Upper lobe of left lung (tissue), 6 donors: Measurements from ENCODE around the gene CNTRL. TPM values are rescaled to one million over a fixed set of nuclear protein-coding genes. Genes with fewer than 3 reads are reported as not detected.

Experiments used
- ATAC-seq, 2 donors: fragments of 200-7000 bp; cut with Tn5 transposase; one replicate each; pipeline ENCODE4 v1.9.1; 2022; ENCODE audit warnings: mild to moderate bottlenecking in 2 of 2, moderate library complexity in 2 of 2; ENCODE audit not compliant: low FRiP score in 2 of 2
- DNase-seq, 2 donors: peaks; one replicate each; pipeline ENCODE4 v3.0.0-alpha.2; 2019 to 2020
- H3K27ac ChIP-seq, 4 donors: fragments of 200-600 bp; sonication (generic); one replicate each; pipeline ENCODE4 v1.5.1; 2016 to 2019
- H3K27me3 ChIP-seq, 4 donors: fragments of 200-600 bp; sonication (generic); one replicate each; pipeline ENCODE4 v1.5.1; 2017 to 2019
- H3K36me3 ChIP-seq, 4 donors: fragments of 200-600 bp; sonication (generic); one replicate each; pipeline ENCODE4 v1.5.1; 2016 to 2019
- H3K4me1 ChIP-seq, 4 donors: fragments of 200-600 bp; sonication (generic); one replicate each; pipeline ENCODE4 v1.5.1; 2018 to 2019
- H3K4me3 ChIP-seq, 4 donors: fragments of 200-600 bp; sonication (generic); one replicate each; pipeline ENCODE4 v1.5.1; 2017 to 2019; ENCODE audit warnings: mild to moderate bottlenecking in 2 of 4, moderate library complexity in 1 of 4
- H3K9me3 ChIP-seq, 4 donors: fragments of 200-600 bp; sonication (generic); one replicate each; pipeline ENCODE4 v1.5.1; 2018 to 2019
- EP300 ChIP-seq, 4 donors: sonication (generic); formaldehyde crosslinking; IDR thresholded peaks; one replicate each; pipeline ENCODE4 v1.5.1; 2017; ENCODE audit warnings: antibody characterized with exemption in 4 of 4, control low read depth in 2 of 4
- POLR2A ChIP-seq, 4 donors: fragments of 450-650 bp; IDR thresholded peaks; one replicate each; pipeline ENCODE4 v1.5.1; 2016 to 2017; ENCODE audit warnings: antibody characterized with exemption in 4 of 4, mild to moderate bottlenecking in 2 of 4
- POLR2AphosphoS5 ChIP-seq, 2 donors: sonication (generic); formaldehyde crosslinking; IDR thresholded peaks; one replicate each; pipeline ENCODE4 v1.5.1; 2017; ENCODE audit warnings: antibody characterized with exemption in 2 of 2
- WGBS, 2 donors: methylation state at CpG; one replicate each; pipeline ENCODE4 v1.1.5; 2017 to 2018; 5-methylcytosine and 5-hydroxymethylcytosine counted together
- total RNA-seq, 6 donors: library from RNA; depleted of rRNA in 4 of 6; stranded (reverse); fragments of >200 nt in 4 of 6; gene quantifications; one replicate each; pipeline versions ENCODE4 v1.1.0 to v1.2.1, GENCODE V29; 2016 to 2021
- TF ChIP-seq, protein P1 (sequence below), 6 experiments: fragments of 450-650 bp in 4 of 6; fragments of 200-600 bp in 2 of 6; sonication (generic) in 2 of 6; IDR thresholded peaks; one replicate each; pipeline ENCODE4 v1.5.1; 2016 to 2019; ENCODE audit warnings: antibody characterized with exemption in 6 of 6
- donor health status: DM: no; HTN: no; CAD: no; lungs with moderate emphysema.
- donor health status: DM: no; HTN: yes; CAD: no; lungs with severe emphysema.

Gene CNTRL
- total RNA-seq, 6 donors from 2014 or later, result 16.1 to 52.4 (median 20.4) TPM

GRCh38 chr9:121185774-121186403 is 111.1 kb downstream of the CNTRL start:
- DNase-seq (no peak), ATAC-seq (no peak)
- no peaks in the 10 kb centered on the region for H3K9me3 ChIP-seq
- peaks cover 50 to 85% (median 59%) of the 10 kb centered on the region in 4 donors for H3K4me1 ChIP-seq
- WGBS, 2 donors, result 79 to 83% methylated on average over 4 of the region's 4 CpGs
- no peak for TF ChIP-seq POLR2A (IDR thresholded peaks at IDR 0.05)
- no peak for TF ChIP-seq EP300 (IDR thresholded peaks at IDR 0.05)
- no peak for TF ChIP-seq POLR2AphosphoS5 (IDR thresholded peaks at IDR 0.05)
- TF ChIP-seq, protein P1, sequence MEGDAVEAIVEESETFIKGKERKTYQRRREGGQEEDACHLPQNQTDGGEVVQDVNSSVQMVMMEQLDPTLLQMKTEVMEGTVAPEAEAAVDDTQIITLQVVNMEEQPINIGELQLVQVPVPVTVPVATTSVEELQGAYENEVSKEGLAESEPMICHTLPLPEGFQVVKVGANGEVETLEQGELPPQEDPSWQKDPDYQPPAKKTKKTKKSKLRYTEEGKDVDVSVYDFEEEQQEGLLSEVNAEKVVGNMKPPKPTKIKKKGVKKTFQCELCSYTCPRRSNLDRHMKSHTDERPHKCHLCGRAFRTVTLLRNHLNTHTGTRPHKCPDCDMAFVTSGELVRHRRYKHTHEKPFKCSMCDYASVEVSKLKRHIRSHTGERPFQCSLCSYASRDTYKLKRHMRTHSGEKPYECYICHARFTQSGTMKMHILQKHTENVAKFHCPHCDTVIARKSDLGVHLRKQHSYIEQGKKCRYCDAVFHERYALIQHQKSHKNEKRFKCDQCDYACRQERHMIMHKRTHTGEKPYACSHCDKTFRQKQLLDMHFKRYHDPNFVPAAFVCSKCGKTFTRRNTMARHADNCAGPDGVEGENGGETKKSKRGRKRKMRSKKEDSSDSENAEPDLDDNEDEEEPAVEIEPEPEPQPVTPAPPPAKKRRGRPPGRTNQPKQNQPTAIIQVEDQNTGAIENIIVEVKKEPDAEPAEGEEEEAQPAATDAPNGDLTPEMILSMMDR (IDR thresholded peaks at IDR 0.05), result no peak
- H3K27ac ChIP-seq, result no peak overlapping the region
- H3K27me3 ChIP-seq, result no peaks in the 10 kb centered on the region
- H3K4me3 ChIP-seq, result no peak overlapping the region
- H3K36me3 ChIP-seq, result peaks cover 0 to 37% (median 7%) of the 10 kb centered on the region in 4 donors

DNA sequence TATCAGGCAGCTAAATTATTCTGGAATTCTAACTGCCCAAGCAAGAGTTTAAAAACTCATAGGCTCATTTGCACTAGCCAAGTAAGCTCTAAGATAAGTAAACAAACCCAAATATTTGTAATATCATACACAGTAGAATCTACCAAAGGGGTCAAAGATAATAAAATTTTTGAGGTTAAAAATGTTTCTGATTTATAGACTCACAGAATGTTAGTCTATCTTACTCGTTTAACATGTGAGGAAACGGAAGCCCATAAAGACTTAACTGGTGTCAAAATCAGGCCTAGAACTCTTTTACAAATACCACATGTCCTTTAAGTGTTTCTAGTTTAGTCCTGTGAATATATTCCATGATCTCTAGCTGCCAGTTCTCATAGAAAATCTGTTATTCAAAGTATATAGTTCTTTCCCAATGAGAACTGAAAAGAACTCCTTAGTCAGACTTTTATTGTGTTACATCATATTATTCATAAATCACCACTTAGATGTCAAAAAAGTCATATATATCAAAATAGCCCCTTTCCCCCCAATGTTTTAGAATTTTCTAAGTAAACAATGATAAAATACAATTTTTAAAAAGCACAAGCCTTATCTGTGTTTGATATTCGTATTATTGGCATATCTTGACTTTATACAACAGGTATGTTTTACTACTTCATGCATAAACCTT is 113.0 kb downstream of the CNTRL start:
- no peak for ATAC-seq
- 64 to 70% methylated on average over 3 of the region's 3 CpGs for WGBS, 2 donors
- no peak overlapping the region for H3K4me3 ChIP-seq

GRCh38 chr9:121189006-121189405 is 114.3 kb downstream of the CNTRL start:
- no peak for TF ChIP-seq POLR2A (IDR thresholded peaks at IDR 0.05)
- TF ChIP-seq POLR2AphosphoS5 (IDR thresholded peaks at IDR 0.05), result no peak
- no peak for TF ChIP-seq EP300 (IDR thresholded peaks at IDR 0.05)
- H3K4me1 ChIP-seq, result peaks cover 58 to 89% (median 68%) of the 10 kb centered on the region in 4 donors
- 86 to 87% methylated on average over 1 of the region's 1 CpG for WGBS, 2 donors

More for the DNA sequence above, 113.0 kb downstream of the CNTRL start:
- H3K4me1 ChIP-seq, result peaks cover 59 to 89% (median 67%) of the 10 kb centered on the region in 4 donors
- peaks cover 0 to 22% (median 3%) of the 10 kb centered on the region in 4 donors for H3K36me3 ChIP-seq
- no peaks in the 10 kb centered on the region for H3K27me3 ChIP-seq
- H3K9me3 ChIP-seq, result no peaks in the 10 kb centered on the region
- no peak overlapping the region for H3K27ac ChIP-seq
- TF ChIP-seq POLR2AphosphoS5 (IDR thresholded peaks at IDR 0.05) (no peak), EP300 (IDR thresholded peaks at IDR 0.05) (no peak)
- TF ChIP-seq, protein P1 (IDR thresholded peaks at IDR 0.05), result no peak
- no peak for DNase-seq

DNA sequence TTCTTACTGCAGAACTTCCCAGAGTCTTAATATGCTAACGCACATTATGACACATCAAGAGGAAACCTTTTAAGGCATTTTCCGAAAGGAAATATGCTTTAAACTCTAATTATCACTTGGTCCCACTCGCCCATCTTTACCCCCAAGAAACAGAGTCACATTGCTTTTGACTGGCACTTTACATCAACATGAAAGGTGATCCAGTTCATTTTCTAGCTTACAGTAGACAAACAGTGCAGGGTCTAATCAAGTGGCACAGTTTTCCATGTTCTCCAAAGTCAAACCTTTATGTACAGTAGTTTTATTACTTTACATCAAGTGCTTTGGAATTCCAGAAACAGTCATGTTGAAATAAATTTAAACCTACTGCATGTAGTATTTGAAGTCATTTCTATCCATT is 114.9 kb downstream of the CNTRL start:
- no peak overlapping the region for H3K4me3 ChIP-seq
- peaks cover 60 to 89% (median 69%) of the 10 kb centered on the region in 4 donors for H3K4me1 ChIP-seq
- ATAC-seq, result no peak
- DNase-seq, result no peak
- H3K27ac ChIP-seq, result no peak overlapping the region
- TF ChIP-seq EP300 (IDR thresholded peaks at IDR 0.05), result no peak
- TF ChIP-seq, protein P1 (IDR thresholded peaks at IDR 0.05), result no peak
- TF ChIP-seq POLR2AphosphoS5 (IDR thresholded peaks at IDR 0.05), result no peak
- TF ChIP-seq POLR2A (IDR thresholded peaks at IDR 0.05), result no peak
- H3K9me3 ChIP-seq, result no peaks in the 10 kb centered on the region
- no peaks in the 10 kb centered on the region for H3K27me3 ChIP-seq
- WGBS, 2 donors, result 89 to 95% methylated on average over 3 of the region's 3 CpGs
- H3K36me3 ChIP-seq, result peaks cover 0 to 15% (median 3%) of the 10 kb centered on the region in 4 donors

More at GRCh38 chr9:121189006-121189405, 114.3 kb downstream of the CNTRL start:
- peaks cover 0 to 15% (median 3%) of the 10 kb centered on the region in 4 donors for H3K36me3 ChIP-seq
- ATAC-seq (no peak), DNase-seq (no peak)
- no peaks in the 10 kb centered on the region for H3K9me3 ChIP-seq
- no peaks in the 10 kb centered on the region for H3K27me3 ChIP-seq
- H3K4me3 ChIP-seq, result no peak overlapping the region
- no peak overlapping the region for H3K27ac ChIP-seq

DNA sequence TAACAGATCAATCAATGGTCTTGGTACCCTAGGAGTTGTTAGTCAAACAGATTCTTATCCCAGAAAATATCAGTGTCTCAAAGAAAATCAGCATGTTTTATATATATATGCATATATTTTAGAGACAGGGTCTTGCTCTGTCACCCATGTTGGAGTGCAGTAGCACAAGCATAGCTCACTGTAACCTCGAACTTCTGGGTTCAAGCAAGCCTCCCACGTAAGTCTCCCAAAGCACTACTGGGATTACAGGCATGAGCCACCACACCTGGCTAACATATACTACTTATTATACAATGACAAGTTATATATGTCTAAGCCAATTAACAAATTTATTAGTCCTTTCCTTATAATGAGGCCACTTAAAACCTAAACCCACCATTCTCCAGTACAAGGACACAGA is 116.5 kb downstream of the CNTRL start:
- no peak overlapping the region for H3K27ac ChIP-seq
- TF ChIP-seq, protein P1 (IDR thresholded peaks at IDR 0.05), result no peak
- TF ChIP-seq EP300 (IDR thresholded peaks at IDR 0.05) (no peak), POLR2AphosphoS5 (IDR thresholded peaks at IDR 0.05) (no peak), POLR2A (IDR thresholded peaks at IDR 0.05) (no peak)
- H3K9me3 ChIP-seq, result no peaks in the 10 kb centered on the region
- peaks cover 60 to 89% (median 70%) of the 10 kb centered on the region in 4 donors for H3K4me1 ChIP-seq
- ATAC-seq (no peak), DNase-seq (no peak)
- WGBS, 2 donors, result 87 to 100% methylated on average over 2 of the region's 2 CpGs
- H3K27me3 ChIP-seq, result no peaks in the 10 kb centered on the region
- no peak overlapping the region for H3K4me3 ChIP-seq
- H3K36me3 ChIP-seq, result peaks cover 0 to 8% (median under 1%) of the 10 kb centered on the region in 4 donors
